GM18508 (cell line): ENCODE results near the gene GPR75.
"Not testable (repeated sequence)": the region's sequence is repeated elsewhere in the genome, so short reads cannot be mapped to it uniquely, and the experiment has no call there.

Source experiments
- ATAC-seq: cut with Tn5 transposase; IDR thresholded peaks from one replicate; pipeline ENCODE4 v1.9.1; 2021; ENCODE audit warnings: moderate number of reproducible peaks; ENCODE audit not compliant: insufficient read depth, unreplicated experiment

Gene GPR75

DNA sequence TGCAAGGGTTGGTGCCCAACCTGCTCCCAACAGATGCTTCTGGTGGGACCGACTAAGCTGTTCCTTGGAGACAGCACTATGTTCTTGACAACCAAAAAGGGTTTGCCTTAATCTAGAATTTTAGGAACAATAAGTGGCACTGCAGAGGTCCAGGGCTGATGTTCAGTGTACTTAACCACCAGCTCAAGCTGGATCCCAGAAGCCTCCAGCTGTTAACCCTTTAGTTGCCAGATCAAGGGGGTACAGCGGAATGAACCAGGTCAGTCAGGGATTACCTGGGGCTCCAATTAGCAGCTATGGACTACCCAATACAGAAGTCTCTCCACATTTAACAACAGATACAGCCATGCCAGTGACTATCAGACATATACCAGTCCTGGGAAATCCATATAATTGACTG, 3.5 kb downstream of the GPR75 start:
- ATAC-seq = no peak

DNA sequence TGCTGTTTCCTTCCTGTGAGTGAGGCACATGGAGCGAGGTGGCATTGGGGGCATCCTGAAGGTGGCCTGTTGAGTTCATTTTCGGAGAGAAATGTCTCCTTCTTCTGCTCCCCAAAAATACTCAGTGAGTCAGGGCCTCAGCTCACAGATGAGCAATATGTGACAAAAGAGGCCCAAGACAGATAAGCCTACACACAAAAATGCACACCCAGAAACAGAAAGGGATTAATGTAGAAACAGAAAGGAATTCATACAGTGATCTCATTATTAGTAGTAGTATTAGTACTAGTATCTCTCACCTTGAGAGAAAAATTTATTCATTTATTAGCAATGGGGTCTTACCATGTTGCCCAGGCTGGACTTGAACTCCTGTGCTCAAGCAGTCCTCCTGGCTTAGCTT, 5.1 kb downstream of the GPR75 start:
- no peak for ATAC-seq

DNA sequence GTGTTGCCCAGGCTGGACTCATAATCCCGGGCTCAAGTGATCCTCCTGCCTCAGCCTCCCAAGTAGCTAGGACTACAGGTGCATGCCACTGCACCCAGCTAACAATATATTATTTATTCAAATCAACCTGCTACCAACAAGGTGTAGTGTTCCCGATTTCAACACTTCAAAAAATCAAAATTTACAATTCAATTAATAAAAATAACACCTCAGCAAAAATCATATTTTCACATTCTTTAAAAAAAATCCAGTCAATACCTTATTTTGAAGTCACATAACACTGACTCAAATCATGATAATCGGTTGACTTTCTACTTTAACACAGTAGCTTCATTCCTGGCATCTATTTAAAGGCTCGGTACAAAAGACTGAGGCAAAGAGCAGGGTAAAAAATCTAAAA, 7.2 kb downstream of the GPR75 start:
- no peak for ATAC-seq

DNA sequence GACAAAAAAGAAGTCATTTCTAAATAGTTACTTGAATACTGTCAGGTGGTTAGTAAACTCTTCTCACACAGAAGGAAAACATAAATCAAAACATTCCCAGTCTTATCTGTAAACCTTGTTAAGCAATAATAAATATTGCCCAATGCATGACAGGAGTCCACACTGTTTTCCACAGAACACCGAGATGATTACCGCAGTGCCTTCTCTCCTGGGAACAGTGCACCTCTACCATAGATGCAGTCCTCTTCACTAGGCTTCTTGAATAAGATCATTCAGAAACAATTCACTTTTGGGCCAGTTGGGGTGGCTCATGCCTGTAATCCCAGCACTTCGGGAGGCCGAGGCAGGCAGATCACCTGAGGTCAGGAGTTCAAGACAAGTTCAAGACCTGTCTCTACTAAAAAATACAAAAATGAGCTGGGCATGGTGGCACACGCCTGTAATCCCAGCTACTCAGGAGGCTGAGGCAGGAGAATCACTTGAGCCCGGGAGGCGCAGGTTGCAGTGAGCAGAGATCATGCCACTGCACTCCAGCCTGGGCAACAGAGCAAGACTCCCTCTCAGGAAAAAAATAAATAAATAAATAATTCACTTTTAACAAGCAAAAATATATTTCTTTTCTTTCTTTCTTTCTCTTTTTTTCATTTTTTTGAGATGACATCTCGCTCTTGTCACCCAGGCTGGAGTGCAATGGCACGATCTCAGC, 8.6 kb downstream of the GPR75 start:
- ATAC-seq = not testable (repeated sequence)

DNA sequence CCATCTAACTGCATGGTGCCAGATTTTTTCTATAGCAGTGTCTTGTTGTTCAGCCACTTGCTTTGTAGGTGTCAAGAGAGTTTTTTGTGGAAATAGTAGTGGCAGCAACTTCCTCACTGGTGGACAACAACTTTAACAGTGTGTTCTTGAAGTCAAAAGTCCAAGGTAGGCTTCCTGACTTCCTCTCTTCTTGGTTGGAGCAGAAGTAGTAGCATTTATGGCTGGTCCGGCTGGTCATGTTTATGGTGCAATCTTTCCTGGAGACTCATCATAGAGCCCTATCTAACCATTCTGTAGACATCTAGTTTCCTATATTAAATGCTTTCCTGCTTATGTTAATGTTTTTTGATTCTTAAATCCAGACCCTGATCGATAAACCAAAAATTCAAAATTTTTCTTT, 11.7 kb downstream of the GPR75 start:
- ATAC-seq = no peak

DNA sequence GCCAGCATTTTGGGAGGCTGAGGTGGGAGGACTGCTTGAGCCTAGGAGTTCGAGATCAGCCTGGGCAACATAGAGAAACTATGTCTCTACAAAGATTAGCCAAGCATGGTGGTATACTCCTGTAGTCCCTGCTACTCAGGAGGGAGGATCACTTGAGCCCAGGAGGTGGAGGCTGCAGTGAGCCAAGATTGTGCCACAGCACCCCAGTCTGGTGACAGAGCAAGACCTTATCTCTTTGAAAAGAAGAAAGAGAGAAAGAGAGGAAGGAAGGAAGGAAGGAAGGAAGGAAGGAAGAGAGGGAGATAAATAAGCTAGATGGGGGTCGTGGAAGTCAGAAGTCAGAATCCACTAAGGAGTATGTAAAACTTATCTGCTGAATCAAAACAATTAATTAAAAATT, 16.2 kb downstream of the GPR75 start:
- ATAC-seq = no peak

DNA sequence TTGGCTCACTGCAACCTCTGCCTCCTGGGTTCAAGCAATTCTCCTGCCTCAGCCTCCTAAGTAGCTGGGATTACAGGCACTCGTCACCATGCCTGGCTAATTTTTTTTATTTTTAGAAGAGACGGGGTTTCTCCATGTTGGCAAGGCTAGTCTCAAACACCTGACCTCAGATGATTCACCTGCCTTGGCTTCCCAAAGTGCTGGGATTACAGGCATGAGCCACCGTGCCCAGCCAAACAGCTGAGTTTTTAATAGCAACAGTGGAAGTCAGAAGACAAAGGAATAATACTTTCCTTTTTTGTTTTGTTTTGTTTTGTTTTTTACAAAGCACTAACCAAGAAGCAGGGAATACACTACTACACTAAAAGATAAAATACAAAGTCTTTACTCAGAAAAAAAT, 16.9 kb downstream of the GPR75 start:
- ATAC-seq = no peak

DNA sequence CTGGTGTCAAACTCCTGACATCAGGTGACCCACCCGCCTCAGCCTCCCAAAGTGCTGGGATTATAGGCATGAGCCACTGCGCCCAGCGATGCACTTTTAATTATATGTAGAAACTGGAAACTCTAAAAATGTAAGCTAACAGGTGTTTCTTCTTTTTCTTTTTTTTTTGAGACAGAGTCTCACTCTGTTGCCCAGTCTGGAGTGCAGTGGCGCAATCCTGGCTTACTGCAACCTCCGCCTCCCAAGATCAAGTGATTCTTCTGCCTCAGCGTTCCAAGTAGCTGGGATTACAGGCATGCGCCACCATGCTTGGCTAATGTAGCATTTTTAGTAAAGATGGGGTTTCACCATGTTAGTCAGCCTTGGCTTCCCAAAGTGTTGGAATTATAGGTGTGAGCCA, 18.1 kb downstream of the GPR75 start:
- ATAC-seq = not testable (repeated sequence)

DNA sequence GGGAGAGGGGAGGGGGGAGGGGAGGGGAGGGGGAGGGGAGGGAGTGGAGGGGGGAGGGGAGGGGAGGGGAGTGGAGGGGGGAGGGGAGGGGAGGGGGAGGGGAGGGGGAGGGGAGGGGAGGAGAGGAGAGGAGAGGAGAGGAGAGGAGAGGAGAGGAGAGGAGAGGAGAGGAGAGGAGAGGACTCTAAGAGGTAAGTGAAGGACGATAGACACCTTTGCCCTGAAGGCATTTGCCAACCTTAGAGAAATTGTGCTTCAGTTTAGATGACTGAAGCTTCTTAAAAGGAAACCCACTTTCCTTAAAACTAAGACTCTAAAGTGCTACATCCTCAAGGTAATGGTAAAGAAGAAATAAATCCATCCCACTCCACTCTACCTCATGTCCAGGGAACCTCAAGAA, 19.2 kb downstream of the GPR75 start:
- no peak for ATAC-seq

DNA sequence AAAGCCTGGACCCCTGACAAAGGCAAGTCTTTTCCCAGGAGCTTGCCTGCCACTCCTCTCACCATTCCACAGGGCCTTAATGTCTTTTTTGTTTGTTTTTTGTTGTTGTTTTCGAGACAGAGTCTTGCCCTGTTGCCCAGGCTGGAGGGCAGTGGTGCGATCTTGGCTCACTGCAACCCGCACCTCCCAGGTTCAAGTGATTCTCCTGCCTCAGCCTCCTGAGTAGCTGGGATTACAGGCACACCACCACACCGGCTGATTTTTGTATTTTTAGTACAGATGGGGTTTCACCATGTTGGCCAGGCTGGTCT, 29.8 kb downstream of the GPR75 start:
- not testable (repeated sequence) for ATAC-seq

DNA sequence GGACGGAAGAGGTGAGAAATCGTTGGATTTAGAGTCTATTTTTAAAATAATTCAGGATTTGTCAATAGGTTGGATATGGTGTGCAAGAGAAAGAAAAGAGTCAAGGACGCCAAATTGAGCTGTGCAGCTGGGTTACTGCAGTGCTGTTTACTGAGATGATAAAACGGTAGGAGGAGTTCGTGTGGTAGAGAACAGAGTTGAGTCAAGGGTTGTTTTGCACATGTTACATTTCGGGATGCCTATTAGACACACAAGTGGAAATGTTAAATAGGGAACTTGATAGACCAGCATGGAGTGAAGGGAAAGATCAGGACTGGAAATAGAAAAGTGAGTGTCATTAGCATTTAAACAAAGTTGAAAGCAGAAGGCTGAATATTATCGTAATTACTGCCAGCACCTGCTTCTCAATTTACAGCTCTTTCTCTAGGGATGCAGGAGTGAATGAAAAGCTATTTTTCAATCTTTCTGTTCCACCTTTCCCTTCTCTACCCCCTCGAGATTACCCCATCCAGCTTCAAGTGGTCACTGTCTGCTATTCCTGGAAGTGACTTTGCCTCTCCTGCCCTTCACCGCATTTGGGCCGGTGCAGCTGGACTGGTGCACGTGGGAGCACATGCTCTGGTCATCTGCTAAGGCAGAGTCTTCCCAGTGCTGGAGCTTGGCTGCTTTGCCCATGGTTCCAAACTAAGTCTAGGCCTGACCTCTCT, 30.3 kb downstream of the GPR75 start:
- ATAC-seq = no peak

DNA sequence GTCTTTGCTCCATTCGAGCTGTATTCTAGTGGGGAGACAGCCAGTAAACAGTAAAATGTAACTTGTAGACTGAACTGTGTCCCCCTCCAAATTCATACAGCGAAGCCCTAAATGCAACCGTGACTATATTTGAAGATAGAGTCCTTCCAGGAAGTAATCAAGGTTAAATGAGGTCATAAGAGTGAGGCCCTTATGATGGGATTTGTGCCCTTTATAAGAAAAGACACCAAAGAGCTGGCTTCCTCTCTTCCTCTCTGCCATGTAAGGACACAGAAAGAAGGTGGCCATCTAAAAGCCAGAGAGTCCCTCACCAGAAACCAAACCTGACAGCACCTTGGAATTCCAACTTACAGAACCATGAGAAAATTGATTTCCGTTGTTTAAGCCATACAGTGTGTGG, 31.4 kb downstream of the GPR75 start:
- no peak for ATAC-seq

DNA sequence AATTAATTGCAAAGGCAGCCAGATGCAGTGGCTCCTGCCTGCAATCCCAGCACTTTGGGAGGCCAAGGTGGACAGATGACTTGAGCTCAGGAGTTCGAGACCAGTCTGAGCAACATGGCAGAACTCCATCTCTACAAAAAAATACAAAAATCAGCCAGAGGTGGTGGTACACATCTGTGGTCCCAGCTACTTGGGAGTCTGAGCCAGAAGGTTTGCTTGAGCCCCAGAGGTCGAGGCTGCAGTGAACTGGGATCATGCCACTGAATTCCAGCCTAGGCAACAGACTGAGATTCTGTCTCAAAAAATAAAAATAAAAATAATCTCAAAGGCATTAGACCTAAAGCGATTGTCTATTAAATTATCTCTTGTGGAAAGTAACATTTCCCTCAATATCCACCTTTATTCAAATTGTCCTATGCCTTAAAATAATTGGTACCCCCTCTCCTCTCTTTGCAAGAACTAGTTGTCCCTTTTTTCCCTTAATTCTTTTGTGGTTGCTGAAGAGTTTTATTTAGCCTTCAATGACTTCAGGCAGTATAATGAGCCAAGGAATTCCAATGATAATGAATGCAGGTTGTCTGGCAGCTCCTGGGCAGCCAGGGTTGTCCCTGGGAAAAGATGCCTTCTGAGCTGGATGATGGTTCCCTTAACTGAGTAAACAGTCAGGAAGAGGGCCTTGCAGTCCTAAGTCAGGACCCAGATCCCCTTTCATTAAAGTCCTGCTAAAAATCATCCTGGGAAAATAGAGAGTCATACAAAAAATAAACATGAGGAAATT, 32.2 kb downstream of the GPR75 start:
- no peak for ATAC-seq

DNA sequence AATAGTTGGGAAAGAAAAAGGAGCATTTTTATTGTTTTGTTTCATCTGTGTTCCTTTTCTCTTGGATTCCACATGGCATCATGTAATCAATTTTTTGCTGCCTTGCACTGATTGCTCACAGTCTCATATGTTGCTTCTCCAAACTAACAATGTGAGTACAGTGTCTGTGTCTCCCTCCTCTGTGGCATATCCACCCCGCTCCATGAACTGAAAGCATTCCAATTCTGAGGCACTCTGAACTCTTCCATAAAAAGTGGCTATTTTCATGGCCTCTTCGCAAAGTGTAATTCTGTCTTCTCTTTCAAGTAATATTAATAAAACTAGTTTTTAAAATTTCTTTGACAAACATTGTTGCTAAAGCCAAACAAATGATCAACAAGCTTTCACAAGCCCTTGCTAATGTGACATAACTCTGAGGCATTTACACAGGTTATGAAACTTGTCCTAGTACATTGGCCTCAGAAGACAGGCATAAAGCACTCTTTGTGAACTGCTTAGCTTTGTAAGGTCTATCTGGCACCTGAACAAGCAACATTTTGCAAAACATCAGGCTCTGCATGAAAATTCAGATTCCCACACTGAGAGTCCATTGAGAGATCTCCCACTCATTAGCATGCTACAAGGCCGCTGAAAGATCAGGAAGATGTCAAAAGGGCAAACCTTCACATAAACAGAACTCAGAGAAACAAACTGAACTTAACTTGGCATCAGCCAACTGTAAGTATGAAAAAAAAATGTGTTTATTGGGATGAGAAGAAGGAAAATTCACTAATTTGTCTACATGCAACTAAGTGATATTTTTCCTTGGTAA, 33.0 kb downstream of the GPR75 start:
- no peak for ATAC-seq

DNA sequence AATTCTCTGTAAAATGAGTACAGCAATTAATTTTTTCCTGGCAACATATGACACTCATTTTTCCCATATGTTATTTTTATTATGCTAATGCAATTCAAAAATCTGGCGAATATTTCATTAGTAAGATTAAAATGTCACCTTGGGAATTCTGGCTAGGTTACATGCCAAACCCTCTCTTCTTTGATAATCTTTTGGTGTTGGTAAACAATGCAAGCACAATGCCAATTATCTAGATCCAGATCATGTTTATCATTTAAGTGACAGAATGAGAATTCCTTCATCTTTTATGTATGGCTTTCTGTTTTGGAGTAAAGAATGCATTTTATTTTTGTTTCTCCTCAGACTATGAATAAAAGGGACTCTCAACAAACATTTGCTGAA, 33.7 kb downstream of the GPR75 start:
- no peak for ATAC-seq

DNA sequence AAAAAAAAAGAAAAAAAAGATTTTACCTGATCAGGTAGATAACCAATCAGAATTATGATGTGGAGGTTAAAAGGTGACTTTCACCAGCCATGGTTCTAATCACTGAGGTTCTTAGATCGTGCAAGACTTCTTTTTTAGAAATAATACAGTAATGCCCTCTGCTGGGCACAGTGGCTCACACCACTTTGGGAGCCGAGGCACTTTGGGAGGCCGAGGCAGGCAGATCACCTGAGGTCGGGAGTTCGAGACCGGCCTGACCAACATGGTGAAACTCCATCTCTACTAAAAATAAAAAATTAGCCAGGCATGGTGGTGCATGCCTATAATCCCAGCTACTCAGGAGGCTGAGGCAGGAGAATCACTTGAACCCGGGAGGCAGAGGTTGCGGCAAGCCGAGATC, 36.1 kb downstream of the GPR75 start:
- not testable (repeated sequence) for ATAC-seq

DNA sequence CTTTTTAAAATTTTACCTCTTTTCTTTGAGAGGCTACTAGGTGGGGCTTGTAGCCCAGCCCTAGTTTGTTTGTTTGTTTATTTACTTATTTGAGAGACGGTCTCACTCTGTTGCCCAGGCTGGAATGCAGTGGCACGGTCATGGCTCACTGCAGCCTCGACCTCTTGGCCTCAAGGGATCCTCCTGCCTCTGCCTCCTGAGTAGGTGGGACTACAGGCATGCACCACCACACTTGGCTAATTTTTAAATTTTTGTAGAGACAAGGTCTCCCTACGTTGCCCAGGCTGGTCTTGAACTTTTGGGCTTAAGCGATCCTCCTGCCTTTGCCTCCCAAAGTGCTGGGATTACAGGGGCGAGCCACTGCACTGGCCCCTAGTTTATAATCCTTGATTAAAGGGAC, 38.0 kb downstream of the GPR75 start:
- ATAC-seq = no peak

DNA sequence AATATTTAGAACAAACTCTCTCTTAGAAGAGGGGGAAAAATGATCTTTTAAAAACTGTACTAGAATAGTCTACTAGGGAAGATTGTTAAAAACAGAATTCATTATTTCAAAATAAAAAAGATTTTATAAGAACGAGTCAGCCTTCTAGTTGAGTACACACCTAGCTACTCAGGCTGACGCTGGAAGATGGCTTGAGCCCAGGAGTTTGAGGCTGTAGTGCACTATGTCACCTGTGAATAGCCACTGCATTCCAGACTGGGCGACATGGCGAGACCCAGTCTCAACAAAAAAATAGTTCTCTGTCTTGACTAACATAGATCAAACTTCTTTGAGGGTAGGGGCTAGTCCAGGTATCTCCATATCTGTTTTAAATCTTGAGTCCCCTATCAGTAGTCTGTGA, 39.1 kb downstream of the GPR75 start:
- ATAC-seq = no peak

DNA sequence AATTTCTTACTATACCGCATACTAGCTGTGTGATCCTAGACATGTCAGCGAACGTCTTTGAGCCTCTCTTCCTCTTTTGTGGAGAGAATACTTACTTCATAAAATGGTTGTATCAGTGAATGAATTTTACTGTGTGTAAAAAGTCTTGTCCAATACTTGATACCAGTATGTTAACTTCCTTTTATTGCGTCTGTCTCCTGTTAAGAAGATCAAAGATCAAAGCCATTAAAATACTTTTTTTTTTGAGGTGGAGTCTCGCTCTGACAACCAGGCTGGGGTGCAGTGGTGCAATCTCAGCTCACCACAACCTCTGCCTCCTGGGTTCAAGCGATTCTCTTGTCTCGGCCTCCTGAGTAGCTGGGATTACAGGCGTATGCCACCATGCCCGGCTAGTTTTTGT, 39.7 kb downstream of the GPR75 start:
- ATAC-seq = no peak

DNA sequence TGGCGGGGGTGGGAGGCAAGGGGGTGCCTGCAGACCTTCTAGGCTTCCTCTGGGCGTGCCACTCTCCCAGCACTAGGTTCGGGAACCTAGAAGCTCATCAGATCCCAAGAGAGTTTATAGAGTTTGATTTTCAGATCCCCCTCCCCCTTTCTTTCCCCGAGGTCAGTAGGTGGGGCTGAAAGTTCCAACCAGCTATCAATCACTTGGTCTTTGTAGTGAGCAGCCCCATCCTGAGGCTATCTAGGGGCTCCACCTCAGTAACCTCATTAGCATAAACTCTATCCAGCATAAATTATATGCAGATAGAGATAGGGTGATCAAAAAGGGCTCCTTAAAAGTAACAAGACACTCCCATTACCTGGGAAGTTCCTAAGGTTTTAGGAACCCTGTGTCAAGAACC, 40.1 kb downstream of the GPR75 start:
- ATAC-seq = no peak
